HEK293T (cell line): ENCODE measurements around the gene HEPHL1.

ENCODE experiments used
- CTCF ChIA-PET: fragments of 350-600 bp; formaldehyde crosslinking; extraction: SDS; loops from one replicate; lab custom pipeline; 2021; ENCODE audit warnings: antibody characterized with exemption, inconsistent platforms; lab: Yijun Ruan, JAX
- POLR2A ChIA-PET: fragments of 350-600 bp; formaldehyde crosslinking; extraction: SDS; loops from one replicate; lab custom pipeline; 2020; ENCODE audit warnings: antibody characterized with exemption, inconsistent platforms; lab: Yijun Ruan, JAX
- DNase-seq: peaks from one replicate; pipeline ENCODE4 v3.0.0; 2012; ENCODE audit warnings: mixed read lengths; ENCODE audit errors: extremely low spot score
- ARNT ChIP-seq: fragments of 450-650 bp; IDR thresholded peaks from 2 replicates; pipeline ENCODE4 v1.6.1; 2017; ENCODE audit warnings: mild to moderate bottlenecking
- BHLHE40 ChIP-seq: fragments of 450-650 bp; IDR thresholded peaks from 2 replicates; pipeline ENCODE4 v1.6.1; 2016; ENCODE audit warnings: mild to moderate bottlenecking, moderate library complexity, borderline replicate concordance
- CTBP1 ChIP-seq: fragments of 450-650 bp; IDR thresholded peaks from 2 replicates; pipeline ENCODE4 v1.6.1; 2016; ENCODE audit warnings: borderline replicate concordance
- ELF4 ChIP-seq: fragments of 450-650 bp; IDR thresholded peaks from 2 replicates; pipeline ENCODE4 v1.6.1; 2017; ENCODE audit warnings: antibody characterized with exemption
- FOXA1 ChIP-seq: fragments of 450-650 bp; IDR thresholded peaks from 2 replicates; pipeline ENCODE4 v1.6.1; 2016; ENCODE audit warnings: mild to moderate bottlenecking
- FOXK2 ChIP-seq: fragments of 450-650 bp; IDR thresholded peaks from 2 replicates; pipeline ENCODE4 v1.6.1; 2016; ENCODE audit warnings: mild to moderate bottlenecking
- FOXM1 ChIP-seq: fragments of 450-650 bp; IDR thresholded peaks from 2 replicates; pipeline ENCODE4 v1.6.1; 2017; ENCODE audit warnings: mild to moderate bottlenecking, borderline replicate concordance
- HDGF ChIP-seq: fragments of 450-650 bp; IDR thresholded peaks from 2 replicates; pipeline ENCODE4 v1.6.1; 2017; ENCODE audit warnings: antibody characterized with exemption, borderline replicate concordance
- L3MBTL2 ChIP-seq: fragments of 450-650 bp; conservative IDR thresholded peaks from 2 replicates; pipeline ENCODE4 v1.6.1; 2016; ENCODE audit warnings: mild to moderate bottlenecking
- LEF1 ChIP-seq: fragments of 450-650 bp; IDR thresholded peaks from 2 replicates; pipeline ENCODE4 v1.6.1; 2017; ENCODE audit warnings: mild to moderate bottlenecking, borderline replicate concordance
- NFRKB ChIP-seq: fragments of 450-650 bp; IDR thresholded peaks from 2 replicates; pipeline ENCODE4 v1.6.1; 2016; ENCODE audit warnings: mild to moderate bottlenecking, moderate library complexity
- SP1 ChIP-seq: fragments of 450-650 bp; IDR thresholded peaks from 2 replicates; pipeline ENCODE4 v1.6.1; 2017
- SUZ12 ChIP-seq: fragments of 450-650 bp; IDR thresholded peaks from 2 replicates; pipeline ENCODE4 v1.6.1; 2016; ENCODE audit warnings: mild to moderate bottlenecking
- TARDBP ChIP-seq: fragments of 450-650 bp; IDR thresholded peaks from 2 replicates; pipeline ENCODE4 v1.6.1; 2016
- ZNF384 ChIP-seq: fragments of 450-650 bp; IDR thresholded peaks from 2 replicates; pipeline ENCODE4 v1.6.1; 2016
- TF ChIP-seq, protein P1 (sequence below): fragments of 450-650 bp; IDR thresholded peaks from 2 replicates; pipeline ENCODE4 v1.6.1; 2016

The HEPHL1 gene

GRCh38 chr11:94017446-94017845, 3.7 kb upstream of the HEPHL1 start:
- TF ChIP-seq, protein P1, sequence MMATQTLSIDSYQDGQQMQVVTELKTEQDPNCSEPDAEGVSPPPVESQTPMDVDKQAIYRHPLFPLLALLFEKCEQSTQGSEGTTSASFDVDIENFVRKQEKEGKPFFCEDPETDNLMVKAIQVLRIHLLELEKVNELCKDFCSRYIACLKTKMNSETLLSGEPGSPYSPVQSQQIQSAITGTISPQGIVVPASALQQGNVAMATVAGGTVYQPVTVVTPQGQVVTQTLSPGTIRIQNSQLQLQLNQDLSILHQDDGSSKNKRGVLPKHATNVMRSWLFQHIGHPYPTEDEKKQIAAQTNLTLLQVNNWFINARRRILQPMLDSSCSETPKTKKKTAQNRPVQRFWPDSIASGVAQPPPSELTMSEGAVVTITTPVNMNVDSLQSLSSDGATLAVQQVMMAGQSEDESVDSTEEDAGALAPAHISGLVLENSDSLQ = no peak
- TF ChIP-seq FOXM1 (no peak), SUZ12 (no peak), HDGF (no peak), FOXK2 (no peak), ZNF384 (no peak), SP1 (no peak), TARDBP (no peak)
- ChIA-PET POLR2A (no interaction called here), CTCF (no interaction called here)
- DNase-seq = no peak

GRCh38 chr11:94018721-94019120, 2.4 kb upstream of the HEPHL1 start:
- ChIA-PET POLR2A (no interaction called here), CTCF (no interaction called here)
- no peak for DNase-seq
- TF ChIP-seq LEF1 (no peak), HDGF (no peak), ELF4 (no peak), TARDBP (no peak), FOXA1 (no peak)

DNA sequence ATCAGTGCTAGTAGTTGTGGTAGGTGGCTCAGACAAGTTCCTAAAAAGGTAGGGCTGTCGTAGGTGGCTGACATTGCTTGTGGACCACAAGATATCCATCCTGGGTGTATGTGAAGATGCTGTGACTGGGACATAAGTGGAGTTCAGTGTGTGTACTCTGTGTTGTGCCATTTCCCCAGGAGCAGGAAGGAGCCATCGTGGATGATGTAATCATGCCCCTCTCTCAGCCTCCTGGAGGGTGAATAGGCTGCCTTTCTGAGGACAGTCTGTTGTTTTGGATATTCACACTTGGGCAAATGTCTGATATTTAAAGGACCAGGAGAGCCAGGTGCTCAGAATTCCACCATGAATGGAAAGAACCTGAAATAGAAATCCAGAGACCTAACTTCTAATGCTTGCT, 2.7 kb downstream of the HEPHL1 start:
- no peak for DNase-seq
- CTCF ChIA-PET = no interaction called here
- no peak for TF ChIP-seq ELF4
- no peak for TF ChIP-seq ARNT
- TF ChIP-seq BHLHE40 = no peak
- TF ChIP-seq L3MBTL2 = no peak
- no peak for TF ChIP-seq LEF1
- TF ChIP-seq SP1 = no peak
- no peak for TF ChIP-seq ZNF384
- POLR2A ChIA-PET = no interaction called here

GRCh38 chr11:94024547-94024946, 3.4 kb downstream of the HEPHL1 start:
- CTCF ChIA-PET = no interaction called here
- no peak for DNase-seq
- POLR2A ChIA-PET = no interaction called here
- TF ChIP-seq SP1 (no peak), SUZ12 (no peak), FOXK2 (no peak), LEF1 (no peak), L3MBTL2 (no peak), BHLHE40 (no peak), ZNF384 (no peak), CTBP1 (no peak), ELF4 (no peak), ARNT (no peak), TARDBP (no peak), FOXA1 (no peak), HDGF (no peak), FOXM1 (no peak), NFRKB (no peak)
- TF ChIP-seq, protein P1 = no peak

GRCh38 chr11:94025690-94026394, 4.7 kb downstream of the HEPHL1 start:
- DNase-seq = no peak
- TF ChIP-seq TARDBP (no peak), FOXA1 (no peak), FOXK2 (no peak)
- ChIA-PET CTCF (no interaction called here), POLR2A (no interaction called here)

- ChIA-PET POLR2A (interaction anchor here (1.1 kb wide), 1 partner anchor 102 kb away, joined by 3 read pairs; the partner anchor contains the start of gene PANX1), CTCF (no interaction called here)
- DNase-seq = no peak
- TF ChIP-seq FOXA1 (no peak), ELF4 (no peak), HDGF (no peak), FOXM1 (no peak), SP1 (no peak), NFRKB (no peak), SUZ12 (no peak), L3MBTL2 (no peak), BHLHE40 (no peak), FOXK2 (no peak), LEF1 (no peak), ARNT (no peak), CTBP1 (no peak), ZNF384 (no peak)
- TF ChIP-seq, protein P1 = no peak
These were observed 6.1 kb downstream of the HEPHL1 start for GRCh38 chr11:94027210-94027609.

DNA sequence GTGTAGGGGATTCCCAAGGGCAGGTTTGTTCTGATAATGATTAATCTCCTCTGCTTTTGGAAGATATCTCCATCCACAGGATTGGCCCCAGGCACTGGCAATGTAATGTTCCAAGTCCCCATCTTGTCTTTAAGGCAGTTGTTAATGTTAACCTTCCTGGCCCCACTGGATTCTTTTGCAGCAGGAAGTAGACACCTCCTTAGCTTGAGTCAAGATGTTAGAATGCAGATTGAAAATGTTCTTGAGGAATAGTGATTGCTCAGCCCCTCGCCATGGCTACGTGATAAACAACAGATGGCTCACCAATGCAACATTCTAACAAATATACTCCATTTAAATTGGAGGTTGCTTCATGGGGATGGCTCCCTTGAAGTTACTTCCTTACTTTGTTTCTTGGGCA, 7.3 kb downstream of the HEPHL1 start:
- CTCF ChIA-PET = no interaction called here
- DNase-seq = no peak
- POLR2A ChIA-PET = no interaction called here
- TF ChIP-seq TARDBP (no peak), SP1 (no peak), FOXM1 (no peak), ARNT (no peak), LEF1 (no peak), FOXA1 (no peak), FOXK2 (no peak), NFRKB (no peak), ELF4 (no peak), HDGF (no peak), SUZ12 (no peak)
- TF ChIP-seq, protein P1 = no peak
